Sigmoid colon (tissue), 4 donors: ENCODE results near the gene VIL1.

Experiments
- EP300 ChIP-seq, 4 donors: sonication (generic); formaldehyde crosslinking; IDR thresholded peaks; one replicate each; pipeline ENCODE4 v1.6.1; 2017; ENCODE audit warnings: antibody characterized with exemption in 4 of 4
- POLR2A ChIP-seq, 2 donors: fragments of 450-650 bp; IDR thresholded peaks; one replicate each; pipeline ENCODE4 v1.6.1; 2016; ENCODE audit warnings: antibody characterized with exemption in 2 of 2, mild to moderate bottlenecking in 2 of 2, moderate library complexity in 2 of 2
- TF ChIP-seq, protein P1 (sequence below), 4 experiments: fragments of 450-650 bp in 3 of 4; fragments of 200-600 bp in 1 of 4; IDR thresholded peaks; one replicate each; pipeline ENCODE4 v1.5.1; 2016 to 2019; ENCODE audit warnings: antibody characterized with exemption in 4 of 4, mild to moderate bottlenecking in 3 of 4, moderate library complexity in 2 of 4

GRCh38 chr2:218479595-218479994 is 60.7 kb downstream of the VIL1 start:
- TF ChIP-seq, protein P1, sequence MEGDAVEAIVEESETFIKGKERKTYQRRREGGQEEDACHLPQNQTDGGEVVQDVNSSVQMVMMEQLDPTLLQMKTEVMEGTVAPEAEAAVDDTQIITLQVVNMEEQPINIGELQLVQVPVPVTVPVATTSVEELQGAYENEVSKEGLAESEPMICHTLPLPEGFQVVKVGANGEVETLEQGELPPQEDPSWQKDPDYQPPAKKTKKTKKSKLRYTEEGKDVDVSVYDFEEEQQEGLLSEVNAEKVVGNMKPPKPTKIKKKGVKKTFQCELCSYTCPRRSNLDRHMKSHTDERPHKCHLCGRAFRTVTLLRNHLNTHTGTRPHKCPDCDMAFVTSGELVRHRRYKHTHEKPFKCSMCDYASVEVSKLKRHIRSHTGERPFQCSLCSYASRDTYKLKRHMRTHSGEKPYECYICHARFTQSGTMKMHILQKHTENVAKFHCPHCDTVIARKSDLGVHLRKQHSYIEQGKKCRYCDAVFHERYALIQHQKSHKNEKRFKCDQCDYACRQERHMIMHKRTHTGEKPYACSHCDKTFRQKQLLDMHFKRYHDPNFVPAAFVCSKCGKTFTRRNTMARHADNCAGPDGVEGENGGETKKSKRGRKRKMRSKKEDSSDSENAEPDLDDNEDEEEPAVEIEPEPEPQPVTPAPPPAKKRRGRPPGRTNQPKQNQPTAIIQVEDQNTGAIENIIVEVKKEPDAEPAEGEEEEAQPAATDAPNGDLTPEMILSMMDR (IDR thresholded peaks at IDR 0.05), result no peak
- TF ChIP-seq POLR2A (IDR thresholded peaks at IDR 0.05) (no peak), EP300 (IDR thresholded peaks at IDR 0.05) (no peak)
